GM19372 (cell line): ENCODE results near the gene ACTR10.
"Not testable (repeated sequence)": the region's sequence is repeated elsewhere in the genome, so short reads cannot be mapped to it uniquely, and the experiment has no call there.

Experiments
- ATAC-seq: cut with Tn5 transposase; IDR thresholded peaks from one replicate; pipeline ENCODE4 v1.9.1; 2021; ENCODE audit warnings: mild to moderate bottlenecking, low read depth, moderate library complexity; ENCODE audit not compliant: unreplicated experiment

Gene ACTR10

DNA sequence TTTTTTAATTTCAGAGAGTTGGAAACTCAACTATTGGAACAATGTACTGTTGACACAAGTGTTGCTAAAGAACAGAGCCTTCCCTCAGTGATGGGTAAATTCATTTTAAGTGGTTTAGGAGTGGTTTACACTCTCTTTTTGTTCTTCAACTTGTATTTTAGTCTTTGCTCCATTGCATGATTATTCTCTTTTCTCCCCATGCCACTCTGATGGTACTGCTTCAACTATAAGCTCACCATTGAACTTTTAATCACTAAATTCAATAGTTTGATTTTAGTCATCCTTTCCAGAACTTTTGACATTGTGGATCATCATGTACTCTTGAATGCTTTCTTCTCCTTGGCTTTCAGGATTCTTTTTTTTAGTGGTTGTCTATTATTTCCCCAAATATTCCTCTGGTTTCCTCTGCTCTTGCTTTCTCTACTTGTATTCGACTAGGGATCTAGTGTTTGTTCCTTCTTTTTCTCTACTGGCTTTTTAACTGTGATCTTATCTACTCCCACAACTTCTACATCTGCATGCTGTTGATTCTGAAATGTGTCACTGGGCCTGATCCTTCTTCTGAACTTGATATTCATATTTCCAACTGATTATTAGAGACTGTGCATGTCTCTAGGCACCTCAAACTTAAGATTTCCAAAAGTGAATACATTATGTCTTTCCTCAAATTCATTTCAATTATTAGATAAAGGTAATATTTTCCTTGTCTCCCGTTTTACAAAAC lies 15.4 kb downstream of the ACTR10 start:
- ATAC-seq = no peak

DNA sequence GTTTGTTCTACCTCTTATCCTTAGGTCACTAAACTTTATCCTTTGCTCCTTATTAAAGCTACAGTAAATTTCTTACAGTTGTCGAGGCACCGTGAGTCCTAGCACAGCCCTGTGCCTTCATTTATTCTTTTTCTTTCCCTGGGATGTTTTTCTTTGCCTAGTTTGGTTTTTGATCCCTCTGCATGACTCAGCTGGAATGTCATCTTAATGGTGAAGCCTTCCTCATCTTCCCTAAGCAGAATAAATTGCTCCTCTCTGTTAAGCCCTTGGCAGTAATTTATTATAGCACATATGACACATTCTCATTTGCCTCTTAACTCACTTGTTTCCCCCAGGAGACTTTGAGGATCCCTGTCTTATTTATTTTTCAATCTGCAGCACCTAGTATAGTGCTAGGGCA lies 16.6 kb downstream of the ACTR10 start:
- no peak for ATAC-seq

DNA sequence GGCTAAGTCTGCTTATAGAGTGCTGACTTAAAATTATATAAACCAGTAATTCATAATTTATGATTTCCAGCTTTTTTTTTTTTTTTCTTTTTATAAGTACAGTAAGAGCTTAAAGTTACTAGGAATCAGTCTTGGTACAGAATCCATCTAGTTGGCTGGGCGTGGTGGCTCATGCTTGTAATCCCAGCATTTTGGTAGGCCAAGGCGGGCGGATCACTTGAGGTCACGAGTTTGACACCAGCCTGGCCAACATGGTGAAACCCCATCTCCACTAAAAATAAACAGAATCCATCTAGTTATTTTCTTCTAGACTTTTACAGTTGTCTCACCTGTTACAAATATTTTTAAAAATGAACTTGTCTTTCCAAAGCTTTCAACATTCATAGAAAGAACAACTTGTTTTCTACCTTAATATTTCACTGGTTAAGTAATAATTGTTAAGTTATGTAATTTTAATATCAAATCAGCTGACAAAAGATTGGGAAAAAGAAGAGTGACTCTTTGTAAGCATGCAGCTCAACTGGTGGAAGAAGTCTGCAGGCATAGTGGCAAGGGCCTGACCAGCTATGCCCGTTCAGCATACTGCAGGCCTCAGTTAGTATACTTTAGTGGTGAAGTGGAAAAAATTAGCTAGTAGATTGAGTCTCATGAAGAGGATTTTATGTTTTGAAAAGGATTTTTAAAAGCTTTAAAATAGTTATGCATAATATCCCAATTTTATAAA lies 27.3 kb downstream of the ACTR10 start:
- ATAC-seq = no peak

DNA sequence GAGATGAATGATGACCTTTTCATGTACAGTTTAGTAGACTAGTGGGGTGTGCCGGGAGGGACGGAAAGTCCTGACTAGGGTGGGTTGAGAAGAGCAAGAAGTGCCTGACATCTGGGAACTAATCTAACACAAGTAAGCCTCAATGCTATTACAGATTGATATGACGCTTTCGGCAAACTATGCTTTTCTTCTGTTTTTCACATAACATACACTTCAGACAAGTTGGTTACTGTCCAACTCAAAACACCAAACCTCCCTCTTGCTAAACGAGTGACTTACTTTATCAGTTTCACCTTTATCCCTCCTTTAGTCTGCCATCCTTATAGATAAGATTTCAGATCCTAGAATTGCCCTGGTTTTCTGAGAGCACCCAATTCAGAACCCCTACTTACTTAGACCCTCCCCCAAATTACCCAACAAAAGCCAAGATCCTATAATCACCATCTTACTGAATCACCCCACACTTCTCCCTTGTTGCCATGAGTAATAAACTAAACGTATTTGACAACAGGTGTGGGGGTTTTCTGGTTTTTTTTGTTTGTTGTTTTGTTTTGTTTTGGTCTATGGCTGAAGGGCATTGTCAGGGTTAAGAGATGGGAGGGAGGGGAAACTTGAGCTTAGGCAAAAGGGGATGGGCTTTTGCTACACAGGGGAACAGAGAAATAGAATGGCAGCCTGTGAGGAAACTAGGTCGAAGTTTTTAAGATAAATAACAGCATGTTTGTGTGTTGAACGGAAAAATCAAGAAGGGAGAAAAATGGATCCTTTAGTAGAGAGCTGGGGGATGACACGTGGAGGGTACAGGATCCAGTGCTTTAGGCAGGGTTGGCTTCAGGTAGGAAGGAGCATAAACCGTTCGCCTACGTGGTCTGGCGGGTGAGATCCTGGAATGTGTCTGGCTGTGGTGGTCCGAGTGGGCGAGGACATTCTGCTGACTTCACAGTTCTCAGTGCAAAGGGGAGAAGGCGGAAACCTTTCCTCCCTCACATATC lies 38.6 kb downstream of the ACTR10 start:
- no peak for ATAC-seq

DNA sequence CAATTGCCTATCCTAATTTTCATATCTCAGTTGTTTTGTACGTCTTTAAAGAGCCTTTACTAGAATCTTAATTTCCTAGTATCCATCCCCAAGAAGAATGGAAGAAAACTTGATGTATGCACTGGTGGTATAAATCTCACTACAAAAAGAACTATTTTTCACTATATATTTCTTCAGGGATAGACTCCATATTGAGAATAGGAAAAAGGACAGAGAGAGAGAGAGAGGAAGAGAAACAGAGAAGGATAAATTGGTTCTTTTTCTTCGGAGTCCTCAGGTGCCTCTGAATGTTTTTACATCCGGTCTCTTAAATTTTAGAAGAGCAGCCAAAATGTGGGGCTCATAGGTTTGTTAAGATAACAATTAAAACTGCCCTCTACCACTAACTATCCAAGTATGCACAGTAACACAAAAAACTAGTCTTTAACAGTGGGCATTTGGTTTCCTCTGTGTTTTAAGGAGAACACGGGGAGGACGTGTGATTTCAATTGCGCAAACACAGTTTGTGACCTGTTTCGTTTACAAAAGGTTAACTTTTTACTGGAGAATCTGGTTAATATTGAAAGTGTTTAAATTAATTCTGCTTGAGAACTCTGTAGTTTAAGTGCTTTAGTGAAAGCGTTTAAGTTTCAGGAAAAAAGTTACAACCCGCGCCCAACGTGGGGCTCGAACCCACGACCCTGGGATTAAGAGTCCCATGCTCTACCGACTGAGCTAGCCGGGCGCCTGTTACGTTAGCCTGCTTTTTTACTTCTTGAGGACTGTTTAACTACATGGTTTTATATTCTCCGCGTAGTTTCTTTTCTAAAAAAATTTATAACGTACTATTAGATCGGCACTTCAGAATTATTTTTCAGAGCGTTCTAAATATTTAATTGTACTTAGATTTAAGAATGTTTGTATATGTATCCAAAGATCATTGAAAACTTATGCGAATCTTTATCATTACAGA lies 39.6 kb downstream of the ACTR10 start:
- ATAC-seq = no peak

DNA sequence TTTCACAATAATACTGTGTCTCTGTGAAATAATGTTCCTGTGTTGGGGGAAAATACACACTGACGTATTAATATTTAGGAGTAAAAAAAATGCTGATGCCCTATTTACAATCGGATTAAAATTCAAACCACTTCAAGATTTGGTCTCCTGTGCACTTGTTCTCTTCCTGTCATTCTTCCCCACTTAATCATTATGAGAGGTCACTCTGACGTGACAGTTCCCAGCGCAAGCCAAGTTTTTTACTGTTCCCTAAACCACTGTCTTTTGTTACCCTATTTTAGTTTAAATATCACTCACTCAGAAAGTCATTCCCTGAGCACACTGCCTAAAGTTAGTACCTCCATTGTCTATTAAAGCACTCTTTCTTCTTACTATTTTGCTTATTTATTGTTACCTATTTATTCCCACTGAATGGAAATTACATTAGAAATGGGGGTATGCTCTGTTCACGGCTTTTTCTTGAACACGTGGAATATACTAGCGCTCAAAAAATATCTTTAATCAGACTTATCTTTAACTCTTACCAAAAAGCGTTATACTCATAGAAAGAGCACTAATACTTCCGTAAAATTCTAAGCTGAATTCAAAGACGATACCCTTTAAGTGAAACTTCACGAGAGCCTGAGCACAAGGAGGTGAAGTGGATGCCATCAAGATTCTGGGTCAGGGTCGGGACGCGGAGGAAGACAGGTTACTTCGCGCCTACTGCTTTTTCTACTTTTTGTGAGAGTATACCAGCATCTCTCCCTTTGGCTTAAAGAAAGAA lies 44.0 kb downstream of the ACTR10 start:
- peak; percentile 33 for ATAC-seq

DNA sequence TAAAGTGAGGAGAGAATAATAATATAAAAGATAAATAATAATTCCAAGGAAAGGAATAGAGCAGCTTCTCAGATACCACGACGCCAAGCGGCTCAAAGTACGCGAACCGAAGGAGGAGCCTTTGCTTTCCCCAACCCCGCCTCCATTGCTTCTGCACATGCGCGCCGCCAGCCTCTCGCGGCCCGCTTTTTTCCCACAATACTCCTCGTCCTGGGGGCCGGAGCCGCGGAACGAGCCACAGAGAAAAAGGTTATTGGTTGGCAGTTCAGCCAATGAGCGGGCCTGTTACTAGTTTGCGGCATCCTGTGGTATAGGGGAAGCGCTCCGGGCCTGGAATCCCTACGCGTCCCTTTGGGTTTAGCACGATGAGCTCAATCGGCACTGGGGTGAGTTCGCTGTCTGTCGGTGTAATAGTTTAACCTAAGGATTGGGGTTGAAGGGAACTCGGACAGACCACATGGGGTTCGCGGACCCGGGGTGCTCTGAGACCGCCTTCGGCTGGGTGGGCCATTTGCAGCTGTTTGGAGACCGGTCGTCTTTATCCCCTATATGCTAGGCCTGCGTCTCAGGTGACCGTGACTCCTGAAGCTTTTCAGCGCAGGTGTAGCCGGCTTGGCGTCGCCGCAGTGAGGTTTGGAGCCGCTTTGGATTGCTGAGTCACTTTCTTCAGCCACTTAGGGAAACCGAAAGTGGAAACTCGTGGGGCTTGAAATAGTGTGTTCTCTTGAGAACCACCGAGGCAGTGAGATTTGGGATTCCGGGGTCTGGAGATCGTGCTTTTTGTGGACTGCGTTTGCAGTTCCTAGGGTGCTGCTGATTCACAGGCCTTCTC lies 44.8 kb downstream of the ACTR10 start, which contains the start of gene PSMA3:
TSS of gene PSMA3 (plus strand) at position 288 of the 832 bp plus-strand sequence. CDS start at position 366, 78 bp downstream.
- peak; percentile 89 for ATAC-seq

DNA sequence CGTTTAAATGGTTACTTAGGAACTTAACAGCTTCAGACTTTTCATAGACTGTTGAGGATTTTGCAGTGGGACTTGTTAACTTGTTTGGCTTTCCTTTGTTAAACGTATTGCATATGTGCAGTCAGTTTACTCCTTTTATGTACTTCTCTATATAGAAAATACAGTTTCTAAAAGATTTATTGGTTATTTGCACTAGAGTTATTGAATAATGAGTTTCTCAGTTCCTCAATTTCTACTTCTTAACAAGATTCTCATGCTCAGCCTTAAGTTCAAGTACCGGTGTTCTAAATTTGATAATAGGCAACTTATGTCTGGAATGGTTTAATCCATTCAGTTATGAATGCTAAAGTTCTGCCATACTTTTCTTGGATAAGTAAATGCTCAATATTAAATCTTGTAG lies 45.6 kb downstream of the ACTR10 start:
- no peak for ATAC-seq

DNA sequence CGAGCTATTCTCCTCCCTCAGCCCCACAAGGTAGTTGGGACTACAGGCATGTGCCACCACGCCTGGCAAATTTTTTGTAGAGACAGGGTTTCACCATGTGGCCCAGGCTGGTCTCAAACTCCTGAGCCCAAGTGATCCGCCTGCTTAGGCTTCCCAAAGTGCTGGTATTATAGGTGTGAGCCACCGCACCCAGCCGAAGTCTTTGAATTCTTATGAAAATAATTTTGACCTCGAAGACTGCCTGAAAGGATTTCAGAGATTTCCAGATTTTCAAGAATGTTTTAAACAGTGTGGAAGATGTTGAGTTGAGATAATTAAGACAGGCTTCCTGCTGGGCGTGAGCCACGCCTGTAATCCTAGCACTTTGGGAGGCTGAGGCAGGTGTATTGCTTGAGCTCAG lies 49.7 kb downstream of the ACTR10 start:
- no peak for ATAC-seq

DNA sequence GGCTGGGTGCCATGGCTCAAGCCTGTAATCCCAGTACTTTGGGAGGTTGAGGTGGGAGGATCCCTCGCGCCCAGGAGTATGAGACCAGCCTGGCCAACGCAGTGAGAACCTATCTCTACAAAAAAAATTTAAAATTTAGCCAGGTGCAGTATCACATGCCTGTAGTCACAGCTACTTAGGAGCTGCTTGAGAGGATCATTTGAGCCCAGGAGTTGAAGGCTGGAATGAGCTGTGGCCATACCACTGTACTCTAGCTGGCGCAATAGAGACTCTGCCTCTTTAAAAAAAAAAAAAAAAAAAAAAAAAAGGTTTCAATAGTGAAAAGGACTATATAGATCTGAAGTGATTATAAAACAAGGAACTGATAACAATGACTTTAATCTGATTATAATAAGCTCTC lies 58.2 kb downstream of the ACTR10 start:
- no peak for ATAC-seq

DNA sequence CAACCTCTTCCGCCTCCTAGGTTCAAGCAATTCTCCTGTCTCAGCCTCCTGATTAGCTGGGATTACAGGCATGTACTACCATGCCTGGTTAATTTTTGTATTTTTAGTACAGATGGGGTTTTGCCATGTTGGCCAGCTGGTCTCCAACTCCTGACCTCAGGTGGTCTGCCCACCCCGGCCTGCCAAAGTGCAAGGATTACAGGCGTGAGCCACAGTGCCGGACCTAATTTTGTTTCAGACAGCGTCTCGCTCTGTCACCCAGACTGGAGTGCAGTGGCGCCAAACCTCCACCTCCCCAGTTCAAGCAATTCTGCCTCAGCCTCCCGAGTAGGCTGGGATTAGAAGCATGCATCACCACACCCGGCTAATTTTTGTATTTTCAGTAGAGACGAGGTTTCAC lies 62.1 kb downstream of the ACTR10 start:
- ATAC-seq = not testable (repeated sequence)

DNA sequence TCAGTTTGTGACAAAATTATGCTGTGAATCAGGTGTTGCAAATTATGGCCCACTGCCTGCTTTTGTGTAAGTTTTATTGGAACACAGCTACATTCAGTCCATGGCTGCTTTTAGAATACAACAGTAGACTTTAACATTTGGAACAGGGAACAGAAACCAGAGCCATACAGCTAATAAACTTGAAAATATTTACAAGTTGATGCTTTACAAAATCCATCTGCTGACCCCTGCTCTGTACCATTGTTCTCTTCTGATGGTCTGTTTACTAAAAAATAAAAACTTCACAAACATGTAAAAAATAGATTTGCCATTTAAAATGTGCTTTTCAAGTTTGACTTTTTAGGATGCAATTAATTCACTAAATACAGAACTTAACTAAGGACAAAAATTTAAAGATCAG lies 65.5 kb downstream of the ACTR10 start:
- ATAC-seq = no peak

DNA sequence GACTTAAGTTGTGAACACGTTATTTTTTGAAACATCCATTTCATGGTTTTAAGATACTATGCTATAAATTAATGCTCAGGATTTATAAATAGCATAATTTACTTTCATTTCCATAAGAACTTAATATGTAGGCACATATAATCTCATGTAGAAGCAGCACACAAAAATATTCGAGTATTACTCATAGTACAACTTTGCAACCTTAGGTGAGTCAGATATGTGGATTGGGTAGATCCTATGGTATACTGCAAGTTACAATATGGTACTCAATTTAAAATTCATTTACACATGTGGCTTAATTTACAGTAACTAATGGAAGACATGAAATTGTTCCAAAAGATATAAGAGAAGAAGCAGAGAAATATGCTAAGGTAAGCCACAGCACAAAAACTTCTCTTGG lies 70.7 kb downstream of the ACTR10 start:
- ATAC-seq = no peak

DNA sequence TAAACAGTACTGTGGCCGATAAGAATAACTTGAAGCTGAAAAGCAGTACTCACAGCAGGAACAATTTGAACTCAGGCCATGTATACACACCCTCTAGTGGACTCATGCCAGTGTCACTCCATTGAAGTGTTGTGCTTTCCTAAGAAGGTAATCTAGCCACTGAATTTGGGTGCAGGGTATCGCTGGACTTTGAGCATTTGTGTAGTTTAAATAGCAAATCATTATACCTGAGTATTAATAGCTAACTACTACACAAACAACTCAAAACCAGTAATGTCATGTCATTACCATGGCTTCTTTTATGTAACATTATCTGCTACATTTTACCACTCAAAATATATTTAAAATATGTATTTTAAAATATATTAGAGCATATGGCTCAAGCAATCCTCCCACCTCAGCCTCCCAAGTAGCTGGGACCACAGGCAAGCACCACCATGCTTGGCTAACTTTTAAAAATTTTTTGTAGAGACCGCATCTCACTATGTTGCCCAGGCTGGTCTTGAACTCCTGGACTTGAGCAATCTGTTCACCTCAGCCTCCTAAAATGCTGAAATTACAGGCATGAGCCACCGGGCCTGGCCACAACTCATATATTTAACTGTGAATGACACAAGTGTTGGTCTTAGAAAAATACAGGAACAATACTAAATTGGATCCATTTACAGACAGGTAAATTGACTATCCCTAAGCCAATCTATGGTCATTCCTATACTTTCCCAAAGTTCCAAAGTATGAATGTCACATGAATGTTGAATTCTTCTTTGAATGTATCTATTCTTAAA lies 72.8 kb downstream of the ACTR10 start:
- no peak for ATAC-seq

DNA sequence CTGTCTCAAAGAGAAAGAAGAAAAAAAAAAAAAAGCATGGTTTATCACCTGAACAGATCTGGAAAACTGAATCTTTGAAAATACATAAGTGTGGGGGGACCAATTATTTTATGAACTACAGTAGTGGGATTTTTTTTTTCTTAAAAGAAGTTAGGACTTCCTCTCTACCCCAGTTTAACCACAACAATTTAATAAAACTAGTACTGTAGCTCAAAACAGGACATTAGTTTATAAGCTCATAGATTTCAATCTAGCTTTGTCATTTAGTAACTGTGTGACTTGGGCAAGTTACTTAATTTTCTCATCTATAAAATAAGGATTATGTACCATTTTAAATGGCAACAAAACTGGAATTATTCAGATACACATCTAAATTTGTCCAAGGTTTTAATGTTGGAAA lies 74.9 kb downstream of the ACTR10 start:
- ATAC-seq = no peak

DNA sequence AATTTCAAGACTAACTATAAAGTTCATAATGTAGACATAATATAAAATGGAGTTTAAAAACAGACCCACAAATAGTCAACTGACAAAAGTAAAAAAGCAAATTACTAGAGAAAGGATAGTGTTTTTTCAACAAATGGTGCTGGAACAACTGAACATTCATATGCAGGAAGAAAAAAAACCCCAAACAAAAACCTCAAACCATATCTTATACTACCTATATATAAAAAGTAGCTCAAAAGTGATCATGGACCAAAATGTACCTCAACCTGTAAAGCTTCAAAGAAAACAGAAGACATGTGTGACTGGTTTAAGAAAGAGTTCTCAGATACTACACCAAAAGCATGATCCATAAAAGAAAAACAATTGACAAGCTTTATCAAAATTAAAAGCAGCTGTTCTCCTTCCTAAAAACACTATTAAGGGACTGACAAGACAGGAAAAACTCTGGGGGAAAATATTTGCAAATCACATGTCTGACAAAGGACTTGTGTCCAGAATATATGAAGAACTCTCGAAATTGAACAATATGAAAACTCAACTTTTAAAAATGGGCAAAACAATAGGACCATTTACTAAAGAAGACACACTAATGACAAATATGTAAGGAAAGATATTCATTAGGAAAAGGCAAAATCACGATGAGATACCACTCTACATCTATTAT lies 75.7 kb downstream of the ACTR10 start:
- ATAC-seq = no peak

DNA sequence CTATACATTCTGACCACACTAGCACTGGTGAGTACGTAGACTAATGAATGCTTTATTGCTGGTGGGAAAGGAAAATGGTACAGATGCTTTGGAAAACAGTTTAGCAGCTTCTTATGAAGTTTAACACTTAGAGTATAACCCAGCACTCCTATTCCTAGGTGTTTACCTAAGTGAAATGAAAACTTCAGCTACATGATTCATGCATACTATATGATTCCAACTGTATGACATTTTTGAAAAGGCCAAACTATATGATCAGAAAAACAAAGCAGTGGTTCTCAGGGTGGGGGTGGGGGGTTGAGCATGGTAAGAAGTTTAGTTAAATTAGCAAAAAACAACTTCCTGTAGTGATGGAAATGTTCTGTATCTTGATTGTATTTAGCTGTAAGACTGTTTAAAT lies 76.3 kb downstream of the ACTR10 start:
- no peak for ATAC-seq
